Measurements from ENCODE around the gene LAMB2.
A peak's percentile ranks its signal among the peaks of the same experiment; 100 is the strongest.

GRCh38 chr3:49165771-49166751 is 33.2 kb upstream of the LAMB2 start, which contains the start of gene CCDC71:
- TF ChIP-seq POLR2AphosphoS5 (IDR thresholded peaks at IDR 0.05; ENCODE audit: borderline replicate concordance, low read depth, low read length), result peak; percentile 72
- TF ChIP-seq EZH2 (IDR thresholded peaks at IDR 0.05), result no peak

Measured in SK-N-MC (cell line).